Measurements from ENCODE around the gene OLIG3.

The OLIG3 gene

GRCh38 chr6:137465378-137466009 is 28.7 kb downstream of the OLIG3 start:
- no peak for DNase-seq

GRCh38 chr6:137452333-137452894 is 41.8 kb downstream of the OLIG3 start:
- DNase-seq: no peak

- DNase-seq: no peak
Observed at GRCh38 chr6:137443901-137444300, 50.3 kb downstream of the OLIG3 start.
